ENCODE data around the gene KRT86. TPM values are rescaled to one million over a fixed set of nuclear protein-coding genes. Genes with fewer than 3 reads are reported as not detected.
"Not testable (repeated sequence)": the region's sequence is repeated elsewhere in the genome, so short reads cannot be mapped to it uniquely, and the experiment has no call there.

Gene KRT86
- total RNA-seq, 1 experiment from 2014 or later, result not detected

GRCh38 chr12:52249511-52250047, 24.9 kb upstream of the KRT86 start:
- in situ Hi-C loops (cut with HindIII; ENCODE audit: low sequenced_read_pairs), result no loop called here
- DNase-seq (ENCODE audit: low spot score), result no peak

DNA sequence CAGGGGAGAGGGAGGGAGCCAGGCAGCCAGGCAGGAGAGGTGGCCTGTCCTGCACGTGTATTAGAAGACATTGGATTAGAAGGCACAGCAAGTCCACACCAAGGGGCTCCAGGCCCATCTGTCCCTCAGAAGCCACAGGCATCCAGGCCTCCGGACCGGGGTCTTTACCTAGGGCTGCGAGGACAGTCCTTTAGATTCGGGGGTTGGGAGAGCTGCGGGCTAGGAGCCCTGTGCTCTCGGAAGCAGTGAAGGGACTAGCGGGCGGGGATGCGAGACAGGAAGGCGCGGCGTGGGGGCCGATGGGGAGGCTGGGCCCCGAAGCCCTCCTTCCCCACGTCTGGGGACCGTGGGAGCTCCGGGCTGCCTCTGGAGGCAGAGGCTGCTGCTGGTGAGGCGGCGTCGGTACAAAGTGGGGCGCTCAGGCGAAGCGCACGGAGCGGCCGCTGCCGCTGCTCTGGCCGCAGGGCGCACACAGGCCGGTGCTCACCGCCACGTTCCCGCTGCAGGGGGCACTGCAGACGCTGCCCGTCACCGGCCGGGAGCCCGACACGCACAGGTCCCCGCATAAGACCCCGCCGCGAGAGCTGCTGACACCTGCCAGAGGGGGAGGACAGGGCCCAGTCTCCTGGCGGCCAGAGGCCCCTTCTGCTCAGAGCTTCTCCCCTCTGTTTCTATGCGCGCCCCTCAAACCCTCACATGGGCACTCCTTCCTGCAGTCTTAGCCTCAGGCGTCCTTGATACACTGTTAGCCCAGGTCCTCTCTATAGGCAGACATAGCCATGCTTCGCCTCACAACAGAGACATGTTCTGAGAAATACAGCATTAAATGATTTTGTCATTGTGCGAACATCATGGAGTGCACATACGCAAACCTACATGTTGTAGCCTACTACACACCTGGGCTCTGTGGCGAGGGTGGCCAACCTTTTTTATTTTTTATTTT, 24.1 kb upstream of the KRT86 start:
- in situ Hi-C loops (cut with HindIII; ENCODE audit: low sequenced_read_pairs), result no loop called here
- no peak for DNase-seq (ENCODE audit: low spot score)

DNA sequence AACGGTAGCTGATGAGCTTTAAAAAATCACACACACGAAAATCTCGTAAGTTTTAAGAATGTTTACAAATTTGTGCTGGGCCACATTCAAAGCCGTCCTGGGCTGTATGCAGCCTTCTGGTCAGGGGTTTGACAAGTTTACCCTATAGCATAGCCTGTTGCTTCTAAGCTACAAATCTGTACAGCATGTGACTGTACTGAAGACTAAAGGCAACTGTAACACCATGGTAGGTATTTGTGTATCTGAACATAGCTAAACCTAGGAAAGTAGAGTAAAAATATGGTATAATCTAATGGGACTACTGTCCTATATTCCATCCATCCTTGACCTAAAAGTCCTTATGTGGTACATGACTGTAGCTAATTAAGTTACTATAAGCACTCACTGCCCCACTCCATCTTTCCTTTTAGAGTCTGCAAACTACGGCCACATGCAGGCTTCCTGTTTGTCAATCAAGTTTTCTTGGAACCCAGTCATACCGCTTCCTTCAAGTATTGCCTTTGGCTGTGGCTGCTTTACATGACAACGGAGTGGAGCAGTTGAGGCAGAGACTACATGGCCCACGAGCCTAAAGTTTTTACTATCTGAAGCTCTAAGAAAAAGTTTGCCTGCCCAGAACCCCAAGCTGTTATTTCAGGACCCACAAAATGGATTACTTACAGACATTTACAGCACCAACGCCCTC, 22.9 kb upstream of the KRT86 start:
- in situ Hi-C loops (cut with HindIII; ENCODE audit: low sequenced_read_pairs), result no loop called here
- DNase-seq (ENCODE audit: low spot score), result no peak

DNA sequence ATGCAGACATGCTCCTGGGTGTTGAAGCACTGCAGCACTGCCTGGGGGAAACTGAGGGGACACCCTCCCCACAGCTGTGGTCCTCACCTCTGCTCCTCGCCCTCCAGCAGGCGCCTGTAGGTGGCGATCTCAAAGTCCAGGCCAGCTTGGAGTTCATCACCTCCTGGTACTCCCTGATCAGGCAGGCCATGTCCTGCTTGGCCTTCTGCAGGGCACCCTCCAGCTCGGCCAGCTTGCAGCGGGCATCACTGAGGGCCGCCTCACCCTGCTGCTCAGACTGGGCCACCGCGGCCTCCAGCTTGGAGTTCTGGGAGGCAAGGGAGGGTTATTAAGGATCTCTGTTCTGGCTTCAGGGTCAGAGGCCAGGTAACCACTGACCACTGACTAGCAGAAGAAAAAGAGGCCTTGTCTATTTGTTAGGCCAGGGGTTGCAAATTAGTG, 22.2 kb upstream of the KRT86 start:
- not testable (repeated sequence) for DNase-seq (ENCODE audit: low spot score)

DNA sequence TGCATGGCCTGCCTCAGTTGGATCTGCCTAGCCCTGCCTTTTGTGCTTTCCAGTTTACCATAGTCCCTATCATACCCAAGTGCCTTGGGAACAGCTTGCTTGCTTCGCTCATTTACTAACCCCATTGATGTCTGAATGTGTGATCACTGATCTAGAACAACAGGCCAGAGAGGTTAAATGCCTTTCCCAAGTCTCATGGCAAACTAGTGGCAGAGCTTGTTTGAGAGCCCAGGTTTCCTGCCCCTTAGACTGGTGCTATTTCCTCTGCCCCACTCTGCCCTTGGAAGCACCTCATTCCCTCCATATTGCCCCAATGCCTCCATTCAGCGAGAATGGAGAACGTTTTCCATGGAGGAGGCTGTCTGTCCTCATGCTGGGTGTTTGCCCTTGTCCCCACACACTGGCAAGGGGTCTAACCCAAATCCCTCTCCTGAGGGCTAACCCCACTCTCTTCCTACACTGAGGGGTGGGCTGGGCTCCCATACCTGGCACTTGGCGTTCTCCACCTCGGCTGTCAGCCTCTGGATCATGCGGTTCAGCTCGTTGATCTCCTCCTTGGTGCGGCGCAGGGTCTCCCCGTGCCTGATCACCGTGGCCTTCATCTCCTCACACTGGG, 21.6 kb upstream of the KRT86 start:
- DNase-seq (ENCODE audit: low spot score), result no peak
- in situ Hi-C loops (cut with HindIII; ENCODE audit: low sequenced_read_pairs), result no loop called here

More for the DNA sequence above, 22.2 kb upstream of the KRT86 start:
- in situ Hi-C loops (cut with HindIII; ENCODE audit: low sequenced_read_pairs), result not testable (repeated sequence)

- no peak for DNase-seq (ENCODE audit: low spot score)
- in situ Hi-C loops (cut with HindIII; ENCODE audit: low sequenced_read_pairs), result no loop called here
Measured at GRCh38 chr12:52253391-52254179, 20.9 kb upstream of the KRT86 start.

- in situ Hi-C loops (cut with HindIII; ENCODE audit: low sequenced_read_pairs), result no loop called here
- no peak for DNase-seq (ENCODE audit: low spot score)
Measured at GRCh38 chr12:52254180-52254964, 20.1 kb upstream of the KRT86 start.

DNA sequence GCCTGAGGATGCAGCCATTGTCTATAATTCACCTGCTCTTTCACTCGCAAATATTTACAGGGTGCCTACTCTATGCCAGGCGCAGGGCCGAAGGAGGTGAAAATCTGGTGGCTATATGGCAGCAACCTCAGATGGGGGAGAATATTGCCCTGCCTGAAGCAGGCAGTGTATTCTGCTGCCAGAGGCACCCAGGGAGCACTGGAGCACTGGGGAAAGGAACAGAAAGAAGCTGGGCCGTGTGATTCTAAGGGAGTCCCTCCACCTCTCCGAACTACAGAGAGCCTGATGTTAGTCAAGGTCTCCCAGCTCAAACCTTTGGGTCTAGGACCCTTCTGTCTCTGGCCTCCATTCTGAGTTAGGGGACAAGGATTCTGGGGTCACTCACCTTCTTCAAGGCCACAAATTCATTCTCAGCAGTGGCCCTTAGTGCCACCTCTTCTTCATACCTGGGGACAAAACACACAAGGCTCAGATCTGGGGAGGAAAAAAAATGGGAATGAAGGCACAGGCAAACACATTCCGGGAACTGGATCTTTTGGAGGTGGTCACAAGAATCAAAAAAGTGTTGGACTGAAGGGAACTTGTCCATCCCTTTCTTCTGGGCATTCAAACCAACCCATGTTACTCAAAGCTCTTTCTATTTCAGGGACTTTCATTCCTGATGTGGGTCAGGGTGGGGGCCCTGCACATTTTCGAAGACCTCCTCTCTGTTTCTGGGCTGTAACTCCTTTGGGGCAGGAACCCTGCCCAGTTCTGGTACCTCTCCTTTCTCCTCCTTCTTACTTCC, 19.3 kb upstream of the KRT86 start:
- in situ Hi-C loops (cut with HindIII; ENCODE audit: low sequenced_read_pairs), result no loop called here
- DNase-seq (ENCODE audit: low spot score), result no peak

DNA sequence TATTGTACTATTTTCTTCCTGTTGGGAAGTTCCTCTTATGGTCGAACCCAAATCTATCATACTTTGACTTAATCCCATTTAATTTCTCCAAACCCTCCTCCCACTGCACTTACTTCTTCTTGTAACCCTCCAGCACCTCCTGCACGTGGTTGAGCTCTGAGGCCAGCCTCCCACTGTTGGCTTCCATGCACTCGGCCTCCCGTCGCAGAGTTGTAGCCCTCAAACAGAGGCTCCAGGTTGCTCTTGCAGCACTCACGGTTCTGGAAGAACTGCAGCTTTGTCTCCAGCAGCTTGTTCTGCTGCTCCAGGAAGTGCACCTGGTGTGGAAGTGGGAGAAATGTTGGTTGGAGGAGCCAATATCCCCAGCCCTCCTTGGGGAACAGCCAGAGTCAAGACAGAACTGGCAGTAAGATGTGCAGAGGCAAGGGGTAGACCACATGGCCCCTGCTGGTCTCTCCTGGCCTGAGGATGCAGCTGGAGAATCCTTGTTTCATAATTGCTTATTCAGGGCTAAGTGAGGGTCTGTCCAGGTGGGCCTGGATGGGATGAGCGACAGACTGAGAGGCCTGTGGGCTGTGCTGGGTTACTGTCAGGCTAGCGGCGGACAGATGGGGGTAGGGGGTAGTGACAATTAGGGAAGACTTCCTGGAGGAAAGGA, 18.4 kb upstream of the KRT86 start:
- in situ Hi-C loops (cut with HindIII; ENCODE audit: low sequenced_read_pairs), result no loop called here
- DNase-seq (ENCODE audit: low spot score), result no peak

- in situ Hi-C loops (cut with HindIII; ENCODE audit: low sequenced_read_pairs), result no loop called here
Measured at GRCh38 chr12:52256584-52256935, 17.9 kb upstream of the KRT86 start.

DNA sequence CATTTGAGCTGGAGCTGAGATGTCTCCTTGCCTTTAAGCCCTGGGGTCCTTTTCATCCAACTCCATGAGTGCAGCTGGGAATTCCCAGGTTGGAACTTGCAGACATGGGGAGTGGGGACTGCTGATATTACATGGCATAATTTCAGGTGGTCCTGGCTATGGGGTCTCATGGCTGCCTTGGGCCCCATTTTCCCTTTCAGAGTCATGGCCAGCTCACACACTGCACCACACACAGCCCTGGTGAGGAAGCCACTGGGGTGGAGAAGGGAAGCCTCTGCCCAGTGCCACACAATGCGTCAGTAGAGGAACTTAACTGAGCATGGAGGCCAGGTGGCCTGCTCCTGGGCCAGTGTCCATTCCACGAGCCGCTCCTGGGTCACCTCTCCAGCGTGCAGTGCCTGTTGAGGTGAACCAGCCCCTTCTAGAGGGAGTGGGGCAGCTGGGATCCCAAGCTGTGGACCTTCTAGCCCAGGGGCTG, 17.3 kb upstream of the KRT86 start:
- in situ Hi-C loops (cut with HindIII; ENCODE audit: low sequenced_read_pairs), result no loop called here
- DNase-seq (ENCODE audit: low spot score), result no peak

More at GRCh38 chr12:52256584-52256935, 17.9 kb upstream of the KRT86 start:
- DNase-seq (ENCODE audit: low spot score), result no peak

- in situ Hi-C loops (cut with HindIII; ENCODE audit: low sequenced_read_pairs); DNase-seq (ENCODE audit: low spot score): not testable (repeated sequence)
Measured at GRCh38 chr12:52257922-52258321, 16.5 kb upstream of the KRT86 start.

DNA sequence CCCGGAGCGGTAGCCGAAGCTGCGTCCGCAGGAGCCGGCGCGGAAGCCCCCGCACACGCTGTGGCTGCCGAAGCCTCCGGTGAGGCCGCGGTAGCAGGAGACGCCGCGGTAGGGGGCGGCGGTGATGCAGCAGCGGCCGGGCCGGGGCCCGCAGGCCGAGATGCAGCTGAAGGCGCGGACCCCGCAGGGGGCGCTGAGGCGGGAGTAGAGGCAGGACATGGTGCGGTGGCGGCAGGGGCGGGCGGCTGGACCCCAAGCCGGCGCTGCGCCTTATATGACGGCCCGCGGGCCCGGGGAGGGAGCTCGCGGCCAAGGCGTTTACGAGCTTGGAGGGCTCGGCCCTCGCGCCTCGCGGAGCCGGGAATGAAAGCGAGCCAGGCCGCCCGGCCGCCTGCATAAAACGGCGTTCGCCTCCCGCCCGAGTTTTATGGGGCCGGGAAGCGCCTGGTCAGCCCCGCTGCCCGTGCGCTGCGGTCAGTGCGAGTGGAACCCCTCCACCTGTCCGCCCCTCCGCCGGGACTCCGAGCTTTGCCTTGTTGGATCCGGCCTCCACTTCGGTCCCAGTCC, 16.0 kb upstream of the KRT86 start:
- in situ Hi-C loops (cut with HindIII; ENCODE audit: low sequenced_read_pairs), result no loop called here
- no peak for DNase-seq (ENCODE audit: low spot score)

DNA sequence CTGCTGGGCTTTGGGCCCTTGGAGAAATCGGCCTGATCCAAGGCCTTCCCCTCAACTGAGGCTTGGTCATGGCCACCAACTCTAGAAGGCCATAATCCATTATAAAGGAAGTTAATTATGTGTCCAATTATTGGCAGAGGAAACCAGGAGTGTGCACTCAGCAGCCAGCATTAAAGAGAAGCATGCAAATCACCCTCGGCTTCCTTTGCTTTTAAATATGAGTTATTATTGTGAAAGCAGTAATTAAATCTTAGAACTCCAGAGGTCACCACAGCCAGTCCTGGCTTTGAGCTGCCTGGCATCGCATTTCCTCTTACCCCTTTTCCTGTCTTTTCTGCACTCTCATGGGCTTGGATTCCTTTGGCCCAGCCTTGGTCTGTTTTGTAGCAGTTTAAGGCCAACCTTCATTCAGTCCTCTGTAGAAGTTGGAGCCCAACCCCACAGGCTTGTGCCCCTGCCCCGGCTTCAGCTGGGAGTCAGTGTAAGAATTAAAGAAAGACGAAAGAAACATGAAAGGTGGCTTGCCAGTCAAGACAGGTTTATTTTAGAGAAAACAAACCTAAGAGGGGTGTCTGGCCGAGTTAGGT, 14.7 kb upstream of the KRT86 start:
- in situ Hi-C loops (cut with HindIII; ENCODE audit: low sequenced_read_pairs), result no loop called here
- no peak for DNase-seq (ENCODE audit: low spot score)

DNA sequence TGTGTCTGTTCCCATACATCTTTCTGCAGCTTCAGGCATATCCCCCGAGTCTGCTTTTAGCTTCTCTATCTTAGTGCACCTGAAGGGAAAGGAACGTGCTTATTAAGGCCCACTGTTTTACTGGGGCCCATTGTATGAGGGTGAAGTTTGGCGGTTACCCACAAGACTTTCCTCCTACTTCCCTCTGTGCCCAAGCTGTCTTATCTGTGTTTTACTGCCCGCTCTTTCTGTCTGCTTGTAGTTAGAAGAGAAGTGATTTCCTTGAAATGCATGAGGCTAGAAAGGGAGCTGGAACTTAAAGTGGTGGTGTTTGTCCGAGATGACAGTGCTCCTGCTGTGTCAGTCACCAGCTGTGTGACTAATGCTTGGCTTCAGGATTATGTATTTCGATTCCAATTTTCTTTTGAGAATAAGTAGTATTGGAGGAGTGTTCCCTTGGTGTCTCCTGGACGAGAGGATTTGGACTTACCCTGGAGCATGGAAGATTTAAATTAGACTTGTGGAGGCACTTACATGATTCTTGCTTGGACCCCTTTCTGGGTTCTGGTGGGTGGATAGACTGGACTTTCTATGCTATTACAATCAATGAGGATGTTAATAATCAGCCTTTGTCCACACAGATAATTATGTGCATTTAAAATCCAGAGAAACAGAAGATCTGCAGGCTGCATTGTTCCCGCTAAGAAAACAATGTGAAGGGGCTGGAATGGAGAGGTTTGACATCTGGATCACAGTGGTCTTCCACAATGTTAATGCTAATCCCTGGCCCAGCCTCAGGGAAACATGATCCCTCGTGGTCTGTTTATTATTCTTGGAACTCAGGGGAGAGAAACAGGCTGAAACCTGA, 13.9 kb upstream of the KRT86 start:
- in situ Hi-C loops (cut with HindIII; ENCODE audit: low sequenced_read_pairs), result no loop called here
- no peak for DNase-seq (ENCODE audit: low spot score)

GRCh38 chr12:52261208-52261484, 13.3 kb upstream of the KRT86 start:
- in situ Hi-C loops (cut with HindIII; ENCODE audit: low sequenced_read_pairs), result no loop called here

More at GRCh38 chr12:52261208-52261484, 13.3 kb upstream of the KRT86 start:
- no peak for DNase-seq (ENCODE audit: low spot score)
